HG03442 (cell line): ENCODE measurements around the gene UCHL5.

ENCODE experiments used
- ATAC-seq: cut with Tn5 transposase; IDR thresholded peaks from one replicate; pipeline ENCODE4 v1.9.1; 2021; ENCODE audit warnings: mild to moderate bottlenecking, moderate library complexity; ENCODE audit not compliant: unreplicated experiment

Gene UCHL5

DNA sequence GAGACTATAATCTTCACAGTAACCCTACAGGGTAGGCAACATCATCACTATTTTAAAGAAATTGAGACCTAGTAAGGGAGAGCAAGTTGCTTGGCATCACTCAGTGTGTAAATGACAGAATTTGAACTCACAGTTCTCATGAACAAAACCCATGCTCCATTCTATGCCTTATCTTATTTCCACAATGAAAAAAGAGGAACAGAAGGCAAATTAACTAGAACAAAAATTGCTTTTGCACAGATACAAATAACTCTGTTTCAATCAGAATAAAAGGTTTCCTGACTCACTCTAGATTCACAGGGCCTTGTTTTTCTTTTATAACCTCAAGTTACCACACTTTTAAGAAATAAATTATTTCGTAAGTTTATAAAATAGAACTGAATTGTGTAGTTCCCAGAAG lies 90.1 kb downstream of the UCHL5 start:
- no peak for ATAC-seq

DNA sequence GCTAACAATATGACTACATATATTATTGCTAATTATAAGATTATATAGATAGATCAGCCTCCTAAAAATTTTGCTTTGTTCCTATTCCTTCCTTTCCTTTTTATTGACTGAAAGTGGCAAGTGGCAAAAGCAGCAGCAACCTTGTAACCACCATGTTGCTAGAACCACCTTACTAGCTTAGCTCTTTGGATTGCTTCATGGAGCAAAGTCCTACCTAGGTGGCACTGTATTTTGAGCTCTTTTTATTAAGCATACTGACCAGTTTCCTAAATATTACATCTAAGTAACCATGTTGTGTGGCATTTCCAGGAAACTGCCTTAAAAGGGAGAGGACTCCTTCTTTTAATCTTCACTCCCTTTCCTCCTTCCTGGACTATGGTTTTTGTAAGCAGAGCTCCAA lies 90.8 kb downstream of the UCHL5 start:
- no peak for ATAC-seq

GRCh38 chr1:192967901-192968300 lies 91.3 kb downstream of the UCHL5 start:
- ATAC-seq: no peak

GRCh38 chr1:192967211-192967877 lies 91.8 kb downstream of the UCHL5 start:
- no peak for ATAC-seq

DNA sequence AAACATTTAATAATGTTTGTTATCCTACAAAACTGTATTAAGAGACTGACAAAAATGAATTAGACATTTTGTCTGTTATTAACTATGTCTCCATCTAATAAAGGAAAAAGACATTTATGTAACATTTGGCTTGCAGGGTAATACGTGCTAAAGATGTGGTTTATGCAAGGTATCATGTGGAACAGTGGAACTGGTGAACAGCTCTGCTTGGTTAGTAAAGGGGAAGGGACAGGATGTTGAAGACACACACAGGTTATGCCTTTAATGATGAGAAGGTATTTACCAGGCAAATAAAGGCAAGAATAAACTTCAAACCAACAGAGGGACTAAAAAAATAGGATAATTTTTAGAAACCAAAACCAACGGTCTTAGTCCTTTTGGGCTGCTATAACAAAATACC lies 93.1 kb downstream of the UCHL5 start:
- no peak for ATAC-seq

- no peak for ATAC-seq
These were observed 96.3 kb downstream of the UCHL5 start for GRCh38 chr1:192962901-192963300.
